Colonic mucosa (tissue), 4 donors: ENCODE data around the gene TRAPPC11. TPM values are rescaled to one million over a fixed set of nuclear protein-coding genes. Genes with fewer than 3 reads are reported as not detected.

Source experiments
- DNase-seq: peaks from one replicate; pipeline ENCODE4 v3.0.0-alpha.2; 2020
- H3K27ac ChIP-seq: fragments of 200-600 bp; one replicate; pipeline ENCODE4 v1.8.0; 2021
- H3K27me3 ChIP-seq: fragments of 200-600 bp; one replicate; pipeline ENCODE4 v1.8.0; 2021
- H3K36me3 ChIP-seq: fragments of 200-600 bp; one replicate; pipeline ENCODE4 v1.8.0; 2021
- H3K4me1 ChIP-seq: fragments of 200-600 bp; one replicate; pipeline ENCODE4 v1.8.0; 2021; ENCODE audit warnings: mild to moderate bottlenecking
- H3K4me3 ChIP-seq: fragments of 200-600 bp; one replicate; pipeline ENCODE4 v1.8.0; 2021
- H3K9ac ChIP-seq, 2 donors: one replicate each; pipeline ENCODE4 v1.7.0; 2013; ENCODE audit warnings: control low read depth in 2 of 2, low read depth in 2 of 2, low read length in 2 of 2
- H3K9me3 ChIP-seq: fragments of 200-600 bp; one replicate; pipeline ENCODE4 v1.8.0; 2021
- CTCF ChIP-seq: fragments of 200-600 bp; IDR thresholded peaks from one replicate; pipeline ENCODE4 v1.8.0; 2022; ENCODE audit warnings: antibody characterized with exemption, mild to moderate bottlenecking
- intact Hi-C: fragments of 100-400 bp; cut with DNase I; formaldehyde crosslinking; loops from one replicate; pipeline ENCODE4 v1.14.1; 2022
- total RNA-seq, 2 donors: library from RNA; stranded (reverse); fragmentation: NEBNext Ultra II Directional in 1 of 2; extraction: Animal tissue kit (Norgen Biotek cat#: 25700) in 1 of 2; gene quantifications; one replicate each; pipeline ENCODE4 v1.2.1, GENCODE V29; 2021
- donor health status: healthy.
- donor health status: DM: no; HTN: no; CAD: no.
- donor health status: DM: no; HTN: no; CAD: no.

Gene TRAPPC11
- total RNA-seq, 2 donors from 2014 or later, result 25.2 to 29.2 TPM

- Histone ChIP-seq H3K9ac (no peak overlapping the region), H3K4me1 (no peaks in the 10 kb centered on the region), H3K27me3 (no peaks in the 10 kb centered on the region), H3K4me3 (no peak overlapping the region), H3K36me3 (no peaks in the 10 kb centered on the region), H3K27ac (no peak overlapping the region), H3K9me3 (no peaks in the 10 kb centered on the region)
- intact Hi-C loops, result loop anchor here (10.0 kb wide), 1 partner anchor 161 kb away; no protein-coding TSS in a partner anchor
- DNase-seq, result no peak
- no peak for TF ChIP-seq CTCF
Observed at GRCh38 chr4:183635741-183636140, 23.4 kb upstream of the TRAPPC11 start.

- TF ChIP-seq CTCF, result no peak
- intact Hi-C loops, result loop anchor here (10.0 kb wide), 1 partner anchor 162 kb away; no protein-coding TSS in a partner anchor
- Histone ChIP-seq H3K4me3 (no peak overlapping the region), H3K27me3 (no peaks in the 10 kb centered on the region), H3K9ac (no peak overlapping the region), H3K27ac (no peak overlapping the region), H3K4me1 (no peaks in the 10 kb centered on the region), H3K36me3 (no peaks in the 10 kb centered on the region), H3K9me3 (no peaks in the 10 kb centered on the region)
- no peak for DNase-seq
Observed at GRCh38 chr4:183636503-183636902, 22.6 kb upstream of the TRAPPC11 start.

- H3K27ac ChIP-seq, result no peak overlapping the region
- H3K4me1 ChIP-seq, result no peaks in the 10 kb centered on the region
- DNase-seq, result peak; percentile 36
- H3K9me3 ChIP-seq, result no peaks in the 10 kb centered on the region
- no peak overlapping the region for H3K4me3 ChIP-seq
- no peaks in the 10 kb centered on the region for H3K27me3 ChIP-seq
- no peak for TF ChIP-seq CTCF
- intact Hi-C loops, result loop anchor here (10.0 kb wide), 1 partner anchor 162 kb away; no protein-coding TSS in a partner anchor
- no peaks in the 10 kb centered on the region for H3K36me3 ChIP-seq
- no peak overlapping the region for H3K9ac ChIP-seq
Observed at GRCh38 chr4:183636923-183637322, 22.2 kb upstream of the TRAPPC11 start.

GRCh38 chr4:183637461-183637860, 21.6 kb upstream of the TRAPPC11 start:
- TF ChIP-seq CTCF, result no peak
- no peak overlapping the region for H3K9ac ChIP-seq
- DNase-seq, result no peak
- H3K9me3 ChIP-seq, result no peaks in the 10 kb centered on the region
- no peaks in the 10 kb centered on the region for H3K27me3 ChIP-seq
- no peak overlapping the region for H3K27ac ChIP-seq
- H3K4me1 ChIP-seq, result no peaks in the 10 kb centered on the region
- intact Hi-C loops, result loop anchor here (10.0 kb wide), 1 partner anchor 163 kb away; no protein-coding TSS in a partner anchor
- no peak overlapping the region for H3K4me3 ChIP-seq
- no peaks in the 10 kb centered on the region for H3K36me3 ChIP-seq

GRCh38 chr4:183638436-183638835, 20.7 kb upstream of the TRAPPC11 start:
- H3K27me3 ChIP-seq, result no peaks in the 10 kb centered on the region
- no peak overlapping the region for H3K27ac ChIP-seq

More at GRCh38 chr4:183638436-183638835, 20.7 kb upstream of the TRAPPC11 start:
- H3K4me1 ChIP-seq, result no peaks in the 10 kb centered on the region
- H3K36me3 ChIP-seq, result no peaks in the 10 kb centered on the region
- no peak overlapping the region for H3K4me3 ChIP-seq
- TF ChIP-seq CTCF, result no peak
- H3K9ac ChIP-seq, result no peak overlapping the region
- DNase-seq, result no peak
- intact Hi-C loops, result loop anchor here (10.0 kb wide), 1 partner anchor 164 kb away; no protein-coding TSS in a partner anchor
- H3K9me3 ChIP-seq, result no peaks in the 10 kb centered on the region
